ENCODE results near the gene ARHGAP15. TPM values are rescaled to one million over a fixed set of nuclear protein-coding genes. Genes with fewer than 3 reads are reported as not detected.
A peak's percentile ranks its signal among the peaks of the same experiment; 100 is the strongest.

Gene ARHGAP15
- total and polyA plus RNA-seq, 8 donors, result 0.69 to 5.2 (median 1.5) TPM

- ATAC-seq (no peak), FAIRE-seq (no peak)
- 88 to 96% methylated on average over 3 of the region's 3 CpGs for WGBS, 2 donors
These were observed 424.0 kb downstream of the ARHGAP15 start for GRCh38 chr2:143553261-143553660.

GRCh38 chr2:143558665-143559064 lies 429.4 kb downstream of the ARHGAP15 start:
- intact Hi-C loops (cut with DNase I), result no loop called here
- no peaks in the 10 kb centered on the region for H3K36me3 ChIP-seq
- TF ChIP-seq CTCF (IDR thresholded peaks at IDR 0.05), result no peak
- no peak overlapping the region for H3K4me3 ChIP-seq
- 87 to 95% methylated on average over 1 of the region's 1 CpG for WGBS, 2 donors
- H3K27ac ChIP-seq, result no peak overlapping the region
- FAIRE-seq (no peak), DNase-seq (no peak), ATAC-seq (peak in 1 of 4 donors; percentile 22)
- H3K4me1 ChIP-seq, result no peaks in the 10 kb centered on the region
- H3K27me3 ChIP-seq, result no peaks in the 10 kb centered on the region
- no peaks in the 10 kb centered on the region for H3K9me3 ChIP-seq

More at GRCh38 chr2:143553261-143553660, 424.0 kb downstream of the ARHGAP15 start:
- Histone ChIP-seq H3K9me3 (no peaks in the 10 kb centered on the region), H3K27me3 (no peaks in the 10 kb centered on the region), H3K4me1 (no peaks in the 10 kb centered on the region), H3K36me3 (no peaks in the 10 kb centered on the region), H3K27ac (no peak overlapping the region), H3K4me3 (no peak overlapping the region)
- no peak for TF ChIP-seq CTCF (IDR thresholded peaks at IDR 0.05)
- no peak for DNase-seq
- intact Hi-C loops (cut with DNase I), result no loop called here

- Histone ChIP-seq H3K36me3 (no peaks in the 10 kb centered on the region), H3K4me3 (no peak overlapping the region), H3K4me1 (no peaks in the 10 kb centered on the region), H3K27ac (no peak overlapping the region), H3K9me3 (no peaks in the 10 kb centered on the region), H3K27me3 (no peaks in the 10 kb centered on the region)
- DNase-seq, result no peak
- no peak for FAIRE-seq
- no peak for TF ChIP-seq CTCF (IDR thresholded peaks at IDR 0.05)
- no peak for ATAC-seq
- WGBS, 2 donors, result 61 to 71% methylated on average over 2 of the region's 2 CpGs
- intact Hi-C loops (cut with DNase I), result no loop called here
These were observed 429.9 kb downstream of the ARHGAP15 start for GRCh38 chr2:143559147-143559546.

GRCh38 chr2:143560724-143561123 lies 431.5 kb downstream of the ARHGAP15 start:
- no peaks in the 10 kb centered on the region for H3K27me3 ChIP-seq
- H3K9me3 ChIP-seq, result no peaks in the 10 kb centered on the region
- no peak overlapping the region for H3K4me3 ChIP-seq
- DNase-seq, result no peak
- H3K4me1 ChIP-seq, result no peaks in the 10 kb centered on the region
- TF ChIP-seq CTCF (IDR thresholded peaks at IDR 0.05), result no peak
- 90 to 95% methylated on average over 7 of the region's 7 CpGs for whole genome bisulfite sequencing, 2 donors
- H3K36me3 ChIP-seq, result no peaks in the 10 kb centered on the region
- no peak for ATAC-seq
- no peak for FAIRE-seq
- intact Hi-C loops (cut with DNase I), result no loop called here
- no peak overlapping the region for H3K27ac ChIP-seq

- no peaks in the 10 kb centered on the region for H3K27me3 ChIP-seq
These were observed 435.2 kb downstream of the ARHGAP15 start for GRCh38 chr2:143564419-143564818.

More at GRCh38 chr2:143564419-143564818, 435.2 kb downstream of the ARHGAP15 start:
- 93 to 94% methylated on average over 2 of the region's 2 CpGs for WGBS, 2 donors
- FAIRE-seq (no peak), DNase-seq (no peak), ATAC-seq (no peak)
- Histone ChIP-seq H3K36me3 (no peaks in the 10 kb centered on the region), H3K9me3 (no peaks in the 10 kb centered on the region), H3K27ac (no peak overlapping the region), H3K4me1 (no peaks in the 10 kb centered on the region), H3K4me3 (no peak overlapping the region)
- intact Hi-C loops (cut with DNase I), result no loop called here
- no peak for TF ChIP-seq CTCF (IDR thresholded peaks at IDR 0.05)
